IMR-90 (cell line): ENCODE data around the gene SLC15A1. TPM values are rescaled to one million over a fixed set of nuclear protein-coding genes. Genes with fewer than 3 reads are reported as not detected.

Experiments
- ATAC-seq: fragments of 200-7000 bp; cut with Tn5 transposase; 2 replicates; pipeline ENCODE4 v1.9.1; 2020; ENCODE audit warnings: low read depth, mild to moderate bottlenecking, moderate library complexity
- BruUV-seq: library from RNA; stranded (reverse); fragments of 400-500 nt; replicated peaks from 2 replicates; lab custom pipeline; 2021; lab: Mats Ljungman, UMichigan
- CTCF ChIA-PET: fragments of 300-600 bp; formaldehyde crosslinking; extraction: SDS; loops from one replicate; lab custom pipeline; 2021; ENCODE audit warnings: antibody characterized with exemption; lab: Yijun Ruan, JAX
- POLR2A ChIA-PET: fragments of 300-600 bp; sonication (Branson Sonifier 250); formaldehyde crosslinking; loops from one replicate; lab custom pipeline; 2022; ENCODE audit warnings: antibody characterized with exemption; ENCODE audit not compliant: unreplicated experiment; lab: Charles Lee
- DNase-seq: peaks from one replicate; pipeline ENCODE4 v3.0.0; 2013
- H2AFZ ChIP-seq: replicated peaks from 2 replicates; pipeline ENCODE3; 2013; ENCODE audit warnings: low read length, mild to moderate bottlenecking; ENCODE audit not compliant: poor library complexity
- H2AK5ac ChIP-seq: 2 replicates; pipeline ENCODE4 v1.6.1; 2013; ENCODE audit warnings: low read depth, low read length, inconsistent platforms
- H2AK9ac ChIP-seq: replicated peaks from 2 replicates; pipeline ENCODE3; 2013; ENCODE audit warnings: mild to moderate bottlenecking, low read depth, low read length, moderate library complexity; ENCODE audit not compliant: poor library complexity
- H2BK120ac ChIP-seq: 2 replicates; pipeline ENCODE4 v1.6.1; 2013; ENCODE audit warnings: low read depth, low read length, inconsistent platforms
- H2BK15ac ChIP-seq: 3 replicates; pipeline ENCODE4 v1.6.1; 2013; ENCODE audit warnings: low read depth, low read length, inconsistent platforms
- H2BK20ac ChIP-seq: 2 replicates; pipeline ENCODE4 v1.6.1; 2013; ENCODE audit warnings: low read depth, mild to moderate bottlenecking, inconsistent platforms, low read length, moderate library complexity
- H2BK5ac ChIP-seq: 2 replicates; pipeline ENCODE4 v1.6.1; 2013; ENCODE audit warnings: mild to moderate bottlenecking, low read depth, low read length, inconsistent platforms; ENCODE audit not compliant: poor library complexity, severe bottlenecking
- H3K14ac ChIP-seq: replicated peaks from 2 replicates; pipeline ENCODE4 v1.6.1; 2013; ENCODE audit warnings: low read depth, low read length, inconsistent platforms
- H3K18ac ChIP-seq: 2 replicates; pipeline ENCODE4 v1.6.1; 2013; ENCODE audit warnings: low read depth, low read length, control low read depth
- H3K23ac ChIP-seq: 2 replicates; pipeline ENCODE4 v1.6.1; 2013; ENCODE audit warnings: low read depth, low read length, inconsistent platforms
- H3K27ac ChIP-seq: 2 replicates; pipeline ENCODE4 v1.5.1; 2013; ENCODE audit warnings: mild to moderate bottlenecking, control low read depth, low read length; ENCODE audit not compliant: insufficient read depth
- H3K27me3 ChIP-seq: 2 replicates; pipeline ENCODE4 v1.6.1; 2013; ENCODE audit warnings: low read length; ENCODE audit not compliant: control insufficient read depth, insufficient read depth
- H3K36me3 ChIP-seq: 2 replicates; pipeline ENCODE4 v1.6.1; 2013; ENCODE audit warnings: low read length, mixed read lengths; ENCODE audit not compliant: control insufficient read depth, insufficient read depth
- H3K4ac ChIP-seq: 2 replicates; pipeline ENCODE4 v1.6.1; 2013; ENCODE audit warnings: low read depth, low read length, inconsistent platforms
- H3K4me1 ChIP-seq: 2 replicates; pipeline ENCODE4 v1.6.1; 2013; ENCODE audit warnings: low read length, mixed read lengths; ENCODE audit not compliant: control insufficient read depth, insufficient read depth
- H3K4me2 ChIP-seq: 2 replicates; pipeline ENCODE4 v1.6.1; 2013; ENCODE audit warnings: low read depth, mild to moderate bottlenecking, control low read depth, low read length, moderate library complexity
- H3K4me3 ChIP-seq: 2 replicates; pipeline ENCODE4 v1.5.1; 2013; ENCODE audit warnings: low read depth, mild to moderate bottlenecking, control low read depth, low read length, moderate library complexity; ENCODE audit not compliant: insufficient read depth
- H3K56ac ChIP-seq: 2 replicates; pipeline ENCODE4 v1.6.1; 2013; ENCODE audit warnings: low read length, inconsistent platforms; ENCODE audit not compliant: insufficient read depth; ENCODE audit errors: extremely low read depth
- H3K79me1 ChIP-seq, 2 experiments: 2 replicates each; pipeline ENCODE4 v1.6.1; 2013; ENCODE audit warnings: low read length in 2 of 2, inconsistent platforms in 1 of 2, low read depth in 1 of 2
- H3K9ac ChIP-seq: 2 replicates; pipeline ENCODE4 v1.6.1; 2013; ENCODE audit warnings: low read depth, low read length, control low read depth
- H3K9me1 ChIP-seq: 2 replicates; pipeline ENCODE4 v1.6.1; 2013; ENCODE audit warnings: low read length, inconsistent platforms; ENCODE audit not compliant: insufficient read depth
- H3K9me3 ChIP-seq: 2 replicates; pipeline ENCODE4 v1.6.1; 2013; ENCODE audit warnings: low read length; ENCODE audit not compliant: control insufficient read depth, insufficient read depth
- H4K20me1 ChIP-seq: 2 replicates; pipeline ENCODE4 v1.6.1; 2013; ENCODE audit warnings: low read length, inconsistent platforms; ENCODE audit not compliant: insufficient read depth
- H4K5ac ChIP-seq: 2 replicates; pipeline ENCODE4 v1.6.1; 2013; ENCODE audit warnings: mild to moderate bottlenecking, low read depth, low read length, control low read depth
- H4K8ac ChIP-seq, 2 experiments: 2 replicates each; pipeline ENCODE4 v1.6.1; 2013; ENCODE audit warnings: low read depth in 2 of 2, low read length in 2 of 2, control low read depth in 1 of 2, inconsistent platforms in 1 of 2
- H4K91ac ChIP-seq: 2 replicates; pipeline ENCODE4 v1.6.1; 2013; ENCODE audit warnings: low read depth, low read length, inconsistent platforms; ENCODE audit not compliant: insufficient read depth
- POLR2A ChIP-seq: IDR thresholded peaks from 2 replicates; pipeline ENCODE4 v1.6.1; 2012; ENCODE audit warnings: mild to moderate bottlenecking, low read depth, low read length
- RCOR1 ChIP-seq: IDR thresholded peaks from 2 replicates; pipeline ENCODE4 v1.6.1; 2012; ENCODE audit warnings: mild to moderate bottlenecking, low read length, improper control_type of control experiment; ENCODE audit not compliant: insufficient replicate concordance
- WGBS, 2 experiments: methylation state at CpG; one replicate each; pipeline versions ENCODE4 v1.1.5 to v1.1.7; 2013; ENCODE audit warnings: missing lambda C conversion rate in 2 of 2; ENCODE audit not compliant: insufficient read length in 1 of 2; ENCODE audit errors: extremely low coverage in 2 of 2; 5-methylcytosine and 5-hydroxymethylcytosine counted together
- dilution Hi-C: fragments of 300-500 bp; cut with HindIII; formaldehyde crosslinking; loops from one replicate; pipeline ENCODE4 v1.14.3; 2018; ENCODE audit warnings: low sequenced_read_pairs; ENCODE audit not compliant: unreplicated experiment
- in situ Hi-C: fragments of 300-500 bp; cut with MboI; formaldehyde crosslinking; loops from 3 replicates; pipeline ENCODE4 v1.14.3; 2019; ENCODE audit warnings: low sequenced_read_pairs, inconsistent platforms, mixed read lengths
- intact Hi-C: fragments of 100-400 bp; cut with micrococcal nuclease; formaldehyde crosslinking; loops from 2 replicates; pipeline ENCODE4 v1.10.0; 2022
- polyA plus RNA-seq, 3 experiments: library from polyadenylated mRNA; depleted of rRNA; stranded (reverse); fragments of >200 nt; gene quantifications; 2 replicates each; pipeline ENCODE4 v1.2.3, GENCODE V29; 2012; ENCODE audit warnings: low replicate concordance in 1 of 3
- total RNA-seq: library from RNA; depleted of rRNA; stranded (reverse); fragments of >200 nt; gene quantifications from 2 replicates; pipeline ENCODE4 v1.2.3, GENCODE V29; 2012

SLC15A1 gene
- total and polyA plus RNA-seq, 2 of the 4 experiments (the other 2 are of a cell fraction): not detected

DNA sequence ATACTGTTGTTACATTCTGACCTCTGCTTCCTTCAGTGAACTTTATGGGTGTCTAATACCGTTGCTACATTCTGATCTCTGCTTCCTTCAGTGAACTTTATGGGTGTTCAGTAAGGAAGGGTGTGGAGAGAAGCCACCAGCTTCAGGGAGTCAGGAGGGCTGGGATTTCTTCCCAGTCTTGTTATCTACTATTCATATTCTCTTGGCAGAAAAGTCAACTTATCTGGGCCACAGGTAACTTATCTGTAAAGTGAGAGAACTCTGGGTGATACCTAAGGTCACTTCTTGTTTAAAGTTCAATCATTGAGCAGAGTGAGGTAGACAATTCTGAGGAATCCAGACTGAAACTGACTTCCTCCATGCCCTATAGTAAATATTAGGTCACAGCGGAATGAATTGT lies 104.3 kb downstream of the SLC15A1 start:
- no peak overlapping the region for H3K18ac ChIP-seq
- in situ Hi-C loops: no loop called here
- H3K79me1 ChIP-seq: no peaks in the 10 kb centered on the region
- H3K9ac ChIP-seq: no peak overlapping the region
- BruUV-seq: no TSS peak
- no peak overlapping the region for H3K4ac ChIP-seq
- dilution Hi-C loops: no loop called here
- H3K9me1 ChIP-seq: no peaks in the 10 kb centered on the region
- peaks cover 8% of the 10 kb centered on the region for H3K27me3 ChIP-seq
- no peak overlapping the region for H4K91ac ChIP-seq
- intact Hi-C loops: no loop called here
- no peak overlapping the region for H3K23ac ChIP-seq
- H2BK15ac ChIP-seq: no peak overlapping the region
- no peak overlapping the region for H4K5ac ChIP-seq
- H3K36me3 ChIP-seq: no peaks in the 10 kb centered on the region
- no peaks in the 10 kb centered on the region for H3K9me3 ChIP-seq
- DNase-seq (no peak), ATAC-seq (no peak)
- ChIA-PET CTCF (no interaction called here), POLR2A (no interaction called here)
- TF ChIP-seq POLR2A: no peak
- no peak for TF ChIP-seq RCOR1
- no peaks in the 10 kb centered on the region for H3K4me1 ChIP-seq
- no peak overlapping the region for H2BK20ac ChIP-seq
- no peak overlapping the region for H2AFZ ChIP-seq
- H2BK120ac ChIP-seq: no peak overlapping the region
- no peak overlapping the region for H3K4me3 ChIP-seq
- no peak overlapping the region for H2BK5ac ChIP-seq
- no peak overlapping the region for H3K14ac ChIP-seq
- no CpG with 5 or more reads among the region's 2 CpGs for WGBS, 2 experiments
- no peak overlapping the region for H2AK9ac ChIP-seq
- H3K27ac ChIP-seq: no peak overlapping the region
- H3K56ac ChIP-seq: no peak overlapping the region
- H4K20me1 ChIP-seq: no peaks in the 10 kb centered on the region
- H3K4me2 ChIP-seq: no peak overlapping the region
- H4K8ac ChIP-seq: no peak overlapping the region
- H2AK5ac ChIP-seq: no peak overlapping the region
